Adipocyte (in vitro differentiated cells): ENCODE measurements around the gene KCNJ9.

Source experiments
- DNase-seq: peaks from one replicate; pipeline ENCODE4 v3.0.0-alpha.2; 2015; ENCODE audit warnings: low read depth
- H3K27me3 ChIP-seq: replicated peaks from 2 replicates; pipeline ENCODE4 v1.7.0; 2013; ENCODE audit warnings: mild to moderate bottlenecking, low read length, moderate library complexity; ENCODE audit not compliant: control insufficient read depth, insufficient read depth
- H3K36me3 ChIP-seq: 2 replicates; pipeline ENCODE4 v1.7.0; 2013; ENCODE audit warnings: low read length, mild to moderate bottlenecking, moderate library complexity; ENCODE audit not compliant: control insufficient read depth, insufficient read depth, severe bottlenecking
- H3K4me1 ChIP-seq: 2 replicates; pipeline ENCODE4 v1.7.0; 2013; ENCODE audit warnings: mild to moderate bottlenecking, low read length, moderate library complexity; ENCODE audit not compliant: control insufficient read depth, insufficient read depth
- H3K4me3 ChIP-seq: 2 replicates; pipeline ENCODE4 v1.7.0; 2013; ENCODE audit warnings: mild to moderate bottlenecking, low read length, moderate library complexity
- H3K9ac ChIP-seq: 2 replicates; pipeline ENCODE4 v1.7.0; 2013; ENCODE audit warnings: mild to moderate bottlenecking, low read length, moderate library complexity
- H3K9me3 ChIP-seq: 2 replicates; pipeline ENCODE4 v1.7.0; 2013; ENCODE audit warnings: mild to moderate bottlenecking, low read length, moderate library complexity; ENCODE audit not compliant: control insufficient read depth

KCNJ9 gene

DNA sequence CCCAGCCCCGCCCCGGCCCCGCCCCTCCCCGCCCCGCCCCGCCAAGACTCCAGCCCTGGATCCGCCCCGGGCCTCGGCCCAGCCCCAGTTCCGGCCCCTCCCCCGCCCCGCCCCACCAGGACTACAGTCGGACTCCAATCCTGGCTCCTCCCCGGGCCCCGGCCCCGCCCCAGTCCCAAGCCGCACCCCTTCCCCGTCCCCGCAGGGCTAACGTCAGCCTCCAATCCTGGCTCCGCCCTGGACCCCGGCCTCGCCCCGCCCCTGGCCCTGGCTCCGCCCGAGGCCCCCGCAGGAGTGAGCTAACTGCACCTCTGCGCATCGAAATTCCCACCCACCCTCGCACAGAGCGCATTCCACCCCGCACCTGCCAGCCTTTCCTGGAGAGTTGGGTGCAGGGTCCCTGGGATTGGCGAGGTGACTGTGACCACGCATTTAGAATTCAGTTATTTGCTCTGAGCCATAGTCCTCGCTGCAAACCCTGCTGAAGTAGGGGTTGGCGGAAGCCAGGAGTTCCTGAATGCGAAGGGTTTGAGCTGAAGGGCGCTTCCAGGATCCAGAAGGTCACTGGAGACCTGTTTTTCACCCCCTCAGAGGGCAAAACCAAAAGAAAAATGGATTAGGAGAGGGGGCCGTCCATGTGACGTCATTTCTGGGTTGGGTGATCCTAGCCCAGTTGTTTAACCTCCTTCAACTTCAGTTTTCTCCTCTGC, 17.7 kb downstream of the KCNJ9 start:
- H3K4me3 ChIP-seq = peak overlapping the region; percentile 79
- H3K36me3 ChIP-seq = peaks cover 8% of the 10 kb centered on the region
- no peaks in the 10 kb centered on the region for H3K27me3 ChIP-seq
- peak; percentile 99 for DNase-seq
- peaks cover 34% of the 10 kb centered on the region for H3K4me1 ChIP-seq
- H3K9me3 ChIP-seq = no peaks in the 10 kb centered on the region
- peak overlapping the region; percentile 77 for H3K9ac ChIP-seq

DNA sequence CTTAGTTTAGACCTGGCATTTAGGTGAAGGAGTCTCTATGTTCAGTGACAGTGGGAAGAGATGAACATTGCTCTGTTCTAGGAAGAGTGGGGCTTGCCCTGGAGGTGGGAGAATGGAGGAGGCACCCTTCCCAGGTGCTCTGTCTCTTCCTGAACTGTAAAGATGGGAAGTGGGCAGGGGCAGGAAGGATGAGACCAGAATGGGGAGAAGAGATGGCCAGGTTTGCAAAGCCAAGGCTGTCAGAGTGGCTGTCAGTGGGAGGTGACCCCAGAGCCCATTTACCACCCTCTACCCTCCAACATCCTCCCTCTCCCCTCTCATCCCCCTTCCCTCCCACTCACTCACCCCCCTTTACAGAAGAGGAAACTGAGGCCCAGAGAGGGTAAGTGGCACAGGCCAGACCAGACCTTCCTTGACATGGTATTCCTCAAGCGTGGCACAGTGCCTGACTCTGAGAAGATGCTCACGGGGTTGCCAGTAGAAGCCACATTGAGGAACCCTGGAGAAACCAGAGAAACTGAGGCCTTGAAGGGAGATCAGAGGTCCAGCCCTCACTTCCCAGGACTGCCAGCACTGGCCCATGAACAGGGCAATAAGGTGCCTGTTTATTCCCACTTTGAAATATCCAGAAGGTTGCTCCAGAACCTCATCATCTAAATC, 18.5 kb downstream of the KCNJ9 start:
- peaks cover under 1% of the 10 kb centered on the region for H3K36me3 ChIP-seq
- H3K4me3 ChIP-seq = no peak overlapping the region
- no peaks in the 10 kb centered on the region for H3K27me3 ChIP-seq
- peaks cover 36% of the 10 kb centered on the region for H3K4me1 ChIP-seq
- H3K9ac ChIP-seq = peak overlapping the region; percentile 77
- no peak for DNase-seq
- no peaks in the 10 kb centered on the region for H3K9me3 ChIP-seq

GRCh38 chr1:160101037-160101716, 19.8 kb downstream of the KCNJ9 start:
- DNase-seq = peak; percentile 88
- H3K9ac ChIP-seq = peak overlapping the region; percentile 47
- no peak overlapping the region for H3K4me3 ChIP-seq
- H3K27me3 ChIP-seq = no peaks in the 10 kb centered on the region
- peaks cover 36% of the 10 kb centered on the region for H3K4me1 ChIP-seq
- no peaks in the 10 kb centered on the region for H3K36me3 ChIP-seq
- H3K9me3 ChIP-seq = no peaks in the 10 kb centered on the region

DNA sequence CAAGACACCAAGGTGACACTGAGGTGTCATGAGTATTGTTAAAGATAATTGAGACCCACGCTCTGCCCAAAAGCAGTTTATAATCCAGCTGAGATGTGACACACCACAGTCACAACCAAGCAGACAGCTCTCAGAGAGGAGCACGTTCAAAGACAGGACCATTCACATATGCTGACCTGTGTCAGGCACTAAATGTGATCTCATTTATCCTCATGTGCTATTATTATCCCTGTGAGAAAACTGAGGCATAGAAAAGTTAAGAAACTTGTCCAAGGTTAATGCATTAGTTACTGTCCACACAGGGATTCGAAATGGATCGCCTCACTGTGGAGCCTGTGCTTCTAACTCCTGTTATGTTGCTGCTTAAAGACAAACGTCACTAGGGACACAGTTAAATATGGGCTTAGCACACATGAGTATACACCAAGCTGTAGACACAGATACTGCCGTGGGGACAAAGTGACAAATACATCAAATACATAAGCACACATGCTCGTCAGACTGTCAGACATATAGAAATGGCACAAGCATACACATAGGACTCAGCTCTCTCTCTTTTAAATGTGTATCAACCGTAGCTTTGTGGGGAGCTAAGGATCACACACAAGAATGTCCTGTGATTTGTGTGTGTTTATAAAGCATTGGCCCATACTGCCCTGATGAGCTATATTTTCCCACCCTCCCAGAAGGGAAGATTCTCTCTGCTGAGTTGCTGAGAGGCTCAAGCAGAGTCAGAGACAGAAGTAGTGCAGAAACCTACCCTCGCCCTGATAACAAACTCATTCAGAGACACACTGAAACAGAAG, 20.6 kb downstream of the KCNJ9 start:
- Histone ChIP-seq H3K9ac (peak overlapping the region; percentile 47), H3K4me1 (peaks cover 31% of the 10 kb centered on the region), H3K9me3 (no peaks in the 10 kb centered on the region), H3K27me3 (peaks cover 2% of the 10 kb centered on the region), H3K4me3 (no peak overlapping the region), H3K36me3 (no peaks in the 10 kb centered on the region)
- DNase-seq = no peak

- Histone ChIP-seq H3K4me3 (no peak overlapping the region), H3K9ac (no peak overlapping the region), H3K27me3 (peaks cover 15% of the 10 kb centered on the region), H3K9me3 (no peaks in the 10 kb centered on the region), H3K4me1 (peaks cover 24% of the 10 kb centered on the region), H3K36me3 (no peaks in the 10 kb centered on the region)
- no peak for DNase-seq
Measured at GRCh38 chr1:160103658-160104408, 22.5 kb downstream of the KCNJ9 start.

DNA sequence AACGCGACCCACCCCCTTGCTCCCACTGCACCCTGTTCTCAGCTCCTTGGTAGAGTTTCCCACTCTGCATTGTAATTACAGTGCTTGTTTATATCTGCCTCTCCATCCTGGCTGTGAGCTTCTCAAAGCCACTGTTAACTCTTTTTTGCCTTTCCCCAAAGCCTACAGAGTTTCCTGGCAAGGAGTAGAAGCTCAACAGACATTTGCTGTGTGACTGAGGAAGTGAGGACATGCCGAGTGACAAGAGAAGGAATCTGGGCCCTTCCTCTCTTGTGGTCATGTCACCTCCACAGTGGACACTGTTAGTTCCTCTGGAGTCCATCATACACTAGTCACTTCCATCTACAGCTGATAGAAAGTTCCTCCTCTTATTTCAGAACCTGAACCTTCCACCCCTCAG, 23.1 kb downstream of the KCNJ9 start:
- H3K4me1 ChIP-seq = peaks cover 27% of the 10 kb centered on the region
- H3K36me3 ChIP-seq = no peaks in the 10 kb centered on the region
- no peak overlapping the region for H3K4me3 ChIP-seq
- no peak overlapping the region for H3K9ac ChIP-seq
- no peaks in the 10 kb centered on the region for H3K9me3 ChIP-seq
- peaks cover 15% of the 10 kb centered on the region for H3K27me3 ChIP-seq
- DNase-seq = no peak

DNA sequence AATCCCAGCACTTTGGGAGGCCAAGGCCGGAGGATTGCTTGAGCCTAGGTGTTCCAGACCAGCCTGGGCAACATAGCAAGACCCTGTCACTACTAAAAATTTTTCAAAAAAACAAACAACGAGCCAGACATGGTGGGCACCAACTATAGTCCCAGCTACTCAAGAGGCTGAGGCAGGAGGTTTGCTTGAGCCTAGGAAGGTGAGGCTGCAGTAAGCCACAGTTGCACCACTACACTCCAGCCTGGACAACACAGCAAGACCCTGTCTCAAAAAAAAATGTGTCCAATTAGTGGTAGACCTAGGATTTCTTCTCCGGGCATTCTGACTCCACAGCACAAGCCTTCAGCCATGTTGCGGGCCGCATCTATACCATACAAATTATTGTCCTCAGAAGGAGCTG, 23.8 kb downstream of the KCNJ9 start:
- DNase-seq = no peak
- Histone ChIP-seq H3K9me3 (no peaks in the 10 kb centered on the region), H3K4me3 (no peak overlapping the region), H3K36me3 (no peaks in the 10 kb centered on the region), H3K4me1 (peaks cover 28% of the 10 kb centered on the region), H3K9ac (no peak overlapping the region), H3K27me3 (peaks cover 19% of the 10 kb centered on the region)

- no peaks in the 10 kb centered on the region for H3K36me3 ChIP-seq
- peaks cover 27% of the 10 kb centered on the region for H3K27me3 ChIP-seq
- no peak overlapping the region for H3K4me3 ChIP-seq
- H3K9ac ChIP-seq = no peak overlapping the region
- H3K9me3 ChIP-seq = no peaks in the 10 kb centered on the region
- DNase-seq = no peak
- H3K4me1 ChIP-seq = peaks cover 16% of the 10 kb centered on the region
Measured at GRCh38 chr1:160107512-160107911, 26.2 kb downstream of the KCNJ9 start.

DNA sequence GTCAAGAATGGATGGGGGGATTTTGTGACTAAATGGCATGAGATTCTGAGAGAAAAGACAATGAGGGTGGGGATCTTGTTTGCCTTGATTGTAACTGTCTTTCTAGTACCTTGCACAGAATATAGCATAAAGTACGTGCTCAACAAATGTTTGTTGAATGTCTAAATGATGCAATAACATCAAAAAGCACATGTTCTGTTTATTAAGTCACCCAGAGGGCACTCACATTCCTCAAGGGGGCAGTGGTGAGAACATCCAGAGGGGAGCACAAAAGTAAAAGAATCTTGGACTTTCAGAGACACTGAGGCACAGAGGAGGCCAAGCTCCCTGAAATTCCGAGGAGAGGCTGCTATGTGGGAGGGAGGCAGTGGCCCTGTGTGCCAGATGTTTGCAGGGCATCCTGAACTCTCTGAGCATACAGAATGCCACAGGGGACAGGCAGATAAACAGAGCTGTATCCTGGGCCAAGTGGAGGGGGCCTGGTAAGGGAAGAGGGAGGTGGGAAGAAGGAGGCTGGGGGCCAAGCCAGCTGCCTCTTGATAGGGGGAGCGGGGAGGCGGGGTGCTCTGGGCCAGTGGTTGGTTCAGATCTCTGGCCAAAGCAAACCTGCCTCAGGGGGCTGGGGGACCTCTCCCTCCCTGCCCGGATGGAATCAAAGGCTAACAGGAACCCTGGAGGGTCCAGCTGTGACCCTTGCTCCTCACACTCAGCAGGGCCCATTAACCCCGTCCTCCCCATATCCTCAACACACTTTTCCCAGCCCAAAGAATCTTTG, 27.7 kb downstream of the KCNJ9 start:
- peaks cover 16% of the 10 kb centered on the region for H3K4me1 ChIP-seq
- DNase-seq = peak; percentile 76
- H3K9me3 ChIP-seq = no peaks in the 10 kb centered on the region
- no peak overlapping the region for H3K9ac ChIP-seq
- H3K36me3 ChIP-seq = no peaks in the 10 kb centered on the region
- no peak overlapping the region for H3K4me3 ChIP-seq
- peaks cover 33% of the 10 kb centered on the region for H3K27me3 ChIP-seq

GRCh38 chr1:160109686-160110085, 28.3 kb downstream of the KCNJ9 start:
- Histone ChIP-seq H3K27me3 (peaks cover 33% of the 10 kb centered on the region), H3K4me1 (peaks cover 15% of the 10 kb centered on the region), H3K9ac (no peak overlapping the region), H3K36me3 (no peaks in the 10 kb centered on the region), H3K9me3 (no peaks in the 10 kb centered on the region), H3K4me3 (no peak overlapping the region)
- no peak for DNase-seq
